Measurements from ENCODE around the gene C22orf23.

Gene C22orf23

DNA sequence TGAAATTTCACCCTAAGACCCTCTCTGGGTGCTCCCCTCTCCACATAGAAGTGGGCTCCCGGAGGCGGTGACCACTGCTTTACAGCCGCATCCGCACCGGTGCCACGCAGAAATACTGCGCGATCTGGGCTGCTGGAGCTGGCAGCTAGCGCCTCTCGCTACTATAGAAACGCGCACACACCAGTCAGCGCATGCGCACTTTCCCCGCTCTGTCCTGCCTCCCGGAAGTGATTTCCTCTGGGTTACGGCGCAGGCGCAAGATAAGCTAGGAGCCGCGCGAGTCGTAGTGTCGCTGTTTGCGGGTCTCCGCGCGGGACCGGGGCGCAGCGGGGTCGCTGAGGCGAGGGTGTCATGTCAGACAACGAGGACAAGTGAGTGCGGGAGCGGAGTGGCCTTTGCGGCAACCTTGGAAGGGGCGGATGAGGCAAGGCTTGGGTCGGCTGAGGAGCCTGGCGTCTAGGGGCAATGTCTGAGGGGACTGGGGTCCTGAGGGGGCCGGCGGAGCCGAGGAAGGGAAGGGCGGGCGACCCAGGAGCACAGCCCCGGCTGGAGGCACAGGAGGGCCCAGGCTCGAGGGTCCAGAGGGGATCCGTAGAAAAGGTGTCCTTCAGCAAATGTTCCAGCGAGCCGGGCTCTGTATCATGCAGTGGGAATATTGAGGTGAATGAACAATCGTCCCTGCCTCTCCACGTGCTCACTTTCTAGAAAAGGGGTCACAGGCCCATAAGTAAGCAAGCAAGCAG lies at the start of gene C22orf23, which contains the start of gene POLR2F:
Gene C22orf23 (minus strand): TSS at position 165 of the 743 bp plus-strand sequence. CDS start 452 bp downstream, outside the sequence.
Gene POLR2F (plus strand): TSS at position 263 of the 743 bp plus-strand sequence. CDS start 89 bp downstream, at position 352.
- peak; percentile 95 for DNase-seq

GRCh38 chr22:37999640-38000272 lies 46.4 kb upstream of the C22orf23 start:
- DNase-seq, result peak; percentile 29

GRCh38 chr22:37999236-37999635 lies 45.8 kb upstream of the C22orf23 start:
- DNase-seq, result no peak

- peak; percentile 76 for DNase-seq
These were observed 45.1 kb upstream of the C22orf23 start for GRCh38 chr22:37998543-37998942.

DNA sequence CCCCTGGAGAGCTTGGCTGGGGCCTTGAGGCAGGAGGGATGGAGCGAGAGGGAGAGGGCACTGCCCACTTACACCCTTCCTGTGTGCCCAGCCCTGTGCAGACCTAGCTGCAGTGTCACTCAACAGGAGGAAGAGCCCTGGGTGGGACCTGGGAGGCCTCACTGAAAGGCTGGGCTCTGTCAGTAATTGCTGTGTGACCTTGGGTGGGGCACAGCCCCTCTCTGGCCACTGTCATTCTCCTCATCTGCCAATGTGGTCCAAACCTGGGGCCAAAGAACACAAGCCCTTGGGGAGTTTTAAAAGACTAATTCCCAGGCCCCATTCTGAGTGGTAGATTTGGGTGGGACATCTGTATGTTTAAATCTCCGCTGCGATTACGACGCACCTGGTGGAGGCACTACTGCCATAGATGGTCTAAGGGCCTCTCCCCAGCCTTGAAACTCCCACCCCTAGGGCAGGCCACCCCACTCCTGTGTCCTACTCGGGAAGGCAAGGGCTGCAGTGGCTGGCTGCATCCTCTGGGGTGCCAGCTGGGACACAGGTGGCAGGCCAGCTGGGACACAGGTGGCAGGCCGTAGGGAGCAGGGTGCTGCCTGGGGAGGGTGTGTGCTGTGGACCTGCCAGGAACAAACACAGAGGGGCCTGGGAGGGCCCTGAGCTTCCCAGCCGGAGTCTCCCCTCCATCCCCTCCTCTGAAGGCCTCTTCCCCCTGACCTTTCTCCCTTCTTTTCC lies 43.3 kb upstream of the C22orf23 start:
- DNase-seq, result no peak

DNA sequence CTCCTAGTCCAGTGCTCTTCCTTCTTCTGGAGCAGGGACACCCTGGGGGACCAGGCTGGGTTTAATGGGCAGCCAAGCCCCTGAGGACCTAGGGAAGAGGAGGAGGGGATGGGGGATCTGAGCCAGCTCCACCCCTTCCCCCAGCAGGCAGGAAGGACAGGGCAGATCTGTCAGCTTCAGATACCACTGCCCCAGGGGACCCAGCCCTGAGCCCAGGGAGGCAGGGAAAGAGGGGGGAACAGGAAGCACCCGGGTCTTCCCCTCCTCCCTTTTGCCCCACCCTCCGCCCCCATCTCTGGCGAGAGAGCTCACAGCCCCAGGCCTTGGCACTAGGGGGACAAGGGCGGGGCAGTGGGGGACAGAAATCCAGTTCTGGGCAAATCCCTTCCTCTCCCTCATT lies 42.7 kb upstream of the C22orf23 start:
- DNase-seq, result no peak

- no peak for DNase-seq
These were observed 42.1 kb upstream of the C22orf23 start for GRCh38 chr22:37995460-37995859.

DNA sequence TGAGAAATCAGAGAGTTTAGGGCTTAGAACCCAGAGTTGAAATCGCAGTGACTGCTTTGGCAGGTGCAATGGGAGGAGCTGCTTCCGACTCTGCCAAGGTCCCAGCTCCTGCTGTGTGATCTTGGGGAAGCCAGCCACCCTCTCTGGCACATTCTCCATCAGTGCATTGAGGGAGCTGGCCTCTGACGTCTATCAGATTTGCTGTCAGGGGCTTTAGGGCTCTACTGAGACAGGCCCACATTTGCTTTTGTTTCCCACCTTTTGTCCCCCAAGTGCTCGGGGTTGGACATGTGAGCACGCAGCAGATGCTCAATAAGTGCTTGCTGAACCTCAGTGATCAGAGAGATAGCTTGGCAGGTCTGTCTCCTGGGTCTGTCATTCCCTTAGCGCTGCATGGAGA lies 41.6 kb upstream of the C22orf23 start:
- no peak for DNase-seq

DNA sequence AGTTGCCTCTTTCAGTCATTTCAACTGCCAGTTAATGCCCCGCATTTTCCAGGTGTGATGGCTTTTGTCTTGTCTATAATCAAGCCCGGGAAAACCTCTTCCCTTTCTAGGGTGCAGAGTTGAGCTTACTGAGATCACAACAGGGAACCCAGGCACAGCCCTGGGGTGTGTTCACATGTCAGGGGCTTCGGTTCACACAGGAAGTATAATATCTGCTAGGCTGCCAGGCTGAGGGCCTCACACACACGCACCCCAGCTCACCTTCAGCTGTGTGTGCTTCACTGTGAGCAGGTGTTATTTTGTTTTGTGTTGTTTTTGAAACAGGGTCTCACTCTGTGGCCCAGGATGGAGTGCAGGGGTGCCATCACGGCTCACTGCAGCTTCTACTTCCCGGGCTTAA lies 40.6 kb upstream of the C22orf23 start:
- no peak for DNase-seq

GRCh38 chr22:37991731-37992442 lies 38.5 kb upstream of the C22orf23 start:
- no peak for DNase-seq

GRCh38 chr22:37990862-37991261 lies 37.5 kb upstream of the C22orf23 start:
- DNase-seq, result no peak

- DNase-seq, result no peak
These were observed 36.9 kb upstream of the C22orf23 start for GRCh38 chr22:37990301-37990700.

GRCh38 chr22:37989146-37990045 lies 36.0 kb upstream of the C22orf23 start:
- DNase-seq, result no peak

GRCh38 chr22:37986371-37986770 lies 33.0 kb upstream of the C22orf23 start:
- DNase-seq, result no peak

DNA sequence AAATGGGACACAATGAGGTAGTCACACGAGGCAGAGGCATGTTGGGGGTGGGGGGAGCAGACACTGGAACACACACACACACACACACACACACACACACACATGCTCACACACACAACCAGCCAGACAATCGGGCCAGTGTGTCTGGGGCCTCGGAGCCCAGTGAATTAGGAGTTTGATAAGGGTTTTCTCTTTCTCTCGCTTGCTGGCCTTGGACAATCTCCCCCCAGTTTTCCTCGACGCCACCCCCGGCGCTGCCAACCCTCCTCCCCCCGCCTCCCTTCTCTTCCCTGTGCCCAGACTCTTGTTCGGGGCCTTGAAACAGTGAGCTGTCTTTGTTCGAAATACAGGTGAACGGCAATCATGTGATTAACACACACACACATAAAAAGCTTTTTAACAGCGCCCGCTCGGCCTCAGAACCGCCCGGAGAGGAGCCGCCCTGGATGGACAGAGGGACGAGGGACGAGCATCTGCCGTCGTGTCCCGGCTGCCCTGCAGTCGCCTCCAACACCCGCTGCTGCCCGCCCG lies 32.4 kb upstream of the C22orf23 start:
- peak; percentile 86 for DNase-seq

GRCh38 chr22:37985050-37985585 lies 31.7 kb upstream of the C22orf23 start:
- DNase-seq, result no peak

GRCh38 chr22:37983860-37984791 lies 30.7 kb upstream of the C22orf23 start, which contains the start of gene SOX10:
Gene SOX10 (minus strand): TSS chr22:37984555. CDS start chr22:37983784, 771 bp downstream.
- peak; percentile 76 for DNase-seq

DNA sequence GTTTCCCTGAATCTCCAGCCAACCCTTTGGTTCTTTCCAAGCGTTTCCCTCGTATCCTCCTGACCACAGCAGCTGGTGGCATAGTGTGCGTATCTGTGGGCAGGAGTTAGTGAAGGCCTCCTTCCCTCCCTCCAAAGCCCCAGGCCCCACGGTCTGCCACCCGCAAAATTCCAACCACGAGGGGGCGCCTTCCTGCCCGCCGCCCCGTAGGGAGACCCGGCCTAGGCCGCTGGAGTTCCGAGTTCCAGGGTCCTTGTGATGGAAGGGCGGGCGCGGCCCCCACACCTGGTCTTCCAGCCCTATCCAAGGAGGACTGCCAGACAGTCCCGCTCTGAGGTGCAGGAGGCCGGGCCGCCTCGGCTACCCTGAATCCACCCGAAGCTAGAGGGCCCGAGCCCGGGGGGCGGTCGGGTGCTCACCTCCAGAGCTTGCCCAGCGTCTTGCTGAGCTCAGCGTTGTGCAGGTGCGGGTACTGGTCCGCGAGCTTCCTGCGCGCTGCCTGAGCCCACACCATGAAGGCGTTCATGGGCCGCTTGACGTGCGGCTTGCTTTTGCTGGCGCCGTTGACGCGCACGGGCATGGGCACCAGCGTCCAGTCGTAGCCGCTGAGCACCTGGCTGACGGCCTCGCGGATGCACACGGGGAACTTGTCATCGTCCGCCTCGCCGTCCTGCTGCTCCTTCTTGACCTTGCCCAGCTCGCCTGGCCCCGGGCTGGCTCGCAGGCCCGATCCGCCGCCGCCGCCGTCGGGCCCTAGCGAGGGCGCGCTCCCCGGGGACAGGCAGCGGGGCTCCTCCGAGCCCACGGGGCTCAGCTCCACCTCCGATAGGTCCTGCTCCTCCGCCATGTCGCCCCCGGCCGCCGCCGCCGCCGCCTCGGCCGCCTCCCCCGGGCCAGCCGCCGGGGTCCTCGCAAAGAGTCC lies 29.8 kb upstream of the C22orf23 start:
- no peak for DNase-seq
